ENCODE results near the gene CPT1A.

Gene CPT1A

DNA sequence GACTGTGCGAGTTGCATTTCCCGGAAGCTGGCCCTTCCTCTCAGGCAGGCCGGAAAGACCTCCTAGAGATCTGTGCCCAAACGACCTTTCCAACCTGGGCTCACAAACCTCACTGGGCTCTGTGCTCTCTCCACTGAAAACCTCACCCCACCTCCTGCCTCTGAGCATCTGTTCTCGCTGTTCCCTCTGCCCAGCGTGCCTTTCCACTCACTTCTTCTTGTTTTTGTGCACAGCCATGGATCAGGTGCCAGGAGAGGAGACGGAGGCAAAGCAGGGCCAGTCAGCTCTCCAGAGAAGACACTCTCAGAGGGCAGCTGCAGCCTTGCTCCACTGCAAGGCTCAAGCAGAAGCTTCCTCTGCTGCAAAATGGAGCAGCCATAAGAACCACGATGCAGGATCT, 10.9 kb upstream of the CPT1A start:
- no peak for DNase-seq

- DNase-seq = no peak
Observed at GRCh38 chr11:68848429-68848828, 6.7 kb upstream of the CPT1A start.

DNA sequence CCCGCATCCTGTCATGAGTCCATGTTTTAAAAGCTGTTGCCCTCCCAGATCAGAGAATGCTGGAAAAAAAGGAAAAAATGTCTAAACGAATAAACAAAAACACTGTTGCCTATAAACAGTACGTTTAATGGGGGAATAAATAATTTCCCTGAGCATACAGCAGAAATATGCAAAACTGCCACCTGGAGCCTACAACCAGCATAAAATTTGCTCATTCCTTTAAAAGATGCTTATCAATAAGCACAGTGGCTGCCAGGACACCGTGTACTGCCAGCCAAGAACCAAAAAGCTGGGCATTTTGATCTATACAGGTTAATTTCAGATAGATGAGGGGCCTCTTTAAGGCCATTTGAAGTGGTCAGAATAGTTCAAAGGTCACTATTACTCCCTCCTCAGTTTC, 5.7 kb upstream of the CPT1A start:
- DNase-seq = no peak

DNA sequence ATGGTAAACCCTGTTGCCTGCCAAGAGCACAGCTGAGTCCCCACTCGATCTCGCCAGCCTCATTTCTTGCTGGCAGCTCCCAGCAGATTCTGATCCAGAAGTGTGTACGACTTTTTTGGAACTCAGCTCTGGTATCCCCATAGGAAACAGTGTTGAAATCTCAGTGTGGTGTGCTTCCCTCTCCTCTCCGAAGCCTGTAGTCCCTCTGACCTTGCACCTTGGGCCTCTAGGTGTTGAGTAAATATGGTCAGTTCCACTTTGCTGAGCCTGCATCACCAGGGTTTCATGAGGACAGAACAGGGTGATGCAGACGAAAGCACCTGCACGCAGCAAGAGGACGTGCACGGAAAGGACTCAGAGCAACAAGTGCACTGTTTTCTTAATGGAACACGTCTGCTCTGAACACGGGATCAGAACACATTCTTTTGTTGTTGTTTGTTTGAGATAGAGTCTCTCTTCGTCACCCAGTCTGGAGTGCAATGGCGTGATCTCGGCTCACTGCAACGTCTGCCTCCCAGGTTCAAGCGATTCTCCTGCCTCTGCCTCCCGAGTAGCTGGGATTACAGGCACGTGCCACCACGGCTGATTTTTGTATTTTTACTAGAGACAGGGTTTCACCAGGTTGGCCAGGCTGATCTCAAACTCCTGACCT, 3.8 kb upstream of the CPT1A start:
- no peak for DNase-seq

DNA sequence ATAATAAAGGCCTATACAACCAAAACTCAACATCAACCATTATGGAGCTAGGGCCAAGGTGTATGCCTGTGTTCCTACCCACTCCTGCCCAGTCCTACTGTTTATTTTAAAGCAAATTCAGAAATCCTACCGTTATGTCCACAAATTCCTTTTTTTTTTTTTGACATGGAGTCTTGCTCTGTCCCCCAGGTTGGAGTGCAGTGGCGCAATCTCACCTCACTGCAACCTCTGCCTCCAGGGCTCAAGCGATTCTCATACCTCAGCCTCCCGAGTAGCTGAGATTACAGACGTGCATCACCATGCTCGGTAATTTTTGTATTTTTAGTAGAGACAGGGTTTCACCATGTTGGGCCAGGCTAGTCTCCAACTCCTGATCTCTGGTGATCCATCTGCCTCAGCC, 3.1 kb upstream of the CPT1A start:
- DNase-seq = no peak

- DNase-seq = no peak
Observed at GRCh38 chr11:68844376-68844775, 2.7 kb upstream of the CPT1A start.

- DNase-seq = no peak
Observed at GRCh38 chr11:68843703-68844312, 2.1 kb upstream of the CPT1A start.

DNA sequence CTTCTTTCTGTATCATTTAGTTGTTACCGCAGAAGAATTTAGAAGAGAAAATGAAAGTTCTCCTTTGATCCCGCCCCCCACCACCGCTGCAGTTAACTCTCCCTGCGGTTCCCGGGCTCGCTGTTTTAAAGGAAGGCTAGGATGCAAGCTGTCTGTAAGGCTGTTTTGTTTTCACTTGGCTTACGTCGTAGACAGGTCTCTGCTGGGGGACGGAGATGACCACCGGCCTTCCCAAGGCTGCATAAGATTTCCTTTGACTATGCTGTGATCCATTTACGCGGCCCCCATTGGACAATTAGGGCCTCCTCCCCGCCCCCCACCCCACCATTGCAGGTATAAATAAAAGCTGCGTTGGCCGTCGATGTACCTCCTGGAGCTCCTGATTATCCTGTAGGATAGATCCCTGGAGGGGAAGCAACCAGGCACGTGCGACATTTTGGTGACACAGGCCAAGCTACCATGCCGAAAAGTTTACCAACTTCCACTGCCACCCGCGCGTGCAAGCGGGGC, 1.4 kb upstream of the CPT1A start:
- DNase-seq = no peak

DNA sequence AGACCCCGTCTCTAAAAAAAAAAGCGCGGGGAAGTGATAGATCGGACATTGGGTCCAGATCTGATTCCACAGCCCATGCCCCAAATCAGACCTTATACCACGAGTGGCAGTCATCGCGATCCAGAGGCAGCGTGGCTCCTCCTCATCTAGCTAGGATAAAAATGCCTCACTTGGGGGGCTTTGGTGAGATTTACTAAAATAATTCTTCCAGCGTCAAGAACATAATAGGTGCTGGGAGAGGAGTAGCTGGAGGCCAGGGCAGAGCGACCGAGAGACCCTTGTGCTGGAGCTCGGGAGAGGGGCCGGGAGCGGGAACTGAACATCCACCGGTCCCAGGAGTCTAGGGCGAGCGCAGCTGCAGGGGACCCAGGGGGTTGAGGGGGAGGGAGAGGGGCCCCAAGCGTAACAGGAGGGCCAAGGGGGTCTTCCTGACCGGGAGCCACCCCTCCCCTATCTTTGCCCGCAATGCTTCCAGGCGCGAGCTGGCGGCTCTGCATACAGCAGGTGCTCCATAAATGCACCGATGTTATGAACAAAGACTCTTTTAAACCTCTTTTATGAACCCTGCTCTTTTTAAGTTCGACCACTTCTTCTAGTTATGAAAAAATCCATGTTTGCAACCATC, 823 bp upstream of the CPT1A start:
- DNase-seq = no peak

GRCh38 chr11:68840661-68841653, 759 bp downstream of the CPT1A start:
- no peak for DNase-seq

DNA sequence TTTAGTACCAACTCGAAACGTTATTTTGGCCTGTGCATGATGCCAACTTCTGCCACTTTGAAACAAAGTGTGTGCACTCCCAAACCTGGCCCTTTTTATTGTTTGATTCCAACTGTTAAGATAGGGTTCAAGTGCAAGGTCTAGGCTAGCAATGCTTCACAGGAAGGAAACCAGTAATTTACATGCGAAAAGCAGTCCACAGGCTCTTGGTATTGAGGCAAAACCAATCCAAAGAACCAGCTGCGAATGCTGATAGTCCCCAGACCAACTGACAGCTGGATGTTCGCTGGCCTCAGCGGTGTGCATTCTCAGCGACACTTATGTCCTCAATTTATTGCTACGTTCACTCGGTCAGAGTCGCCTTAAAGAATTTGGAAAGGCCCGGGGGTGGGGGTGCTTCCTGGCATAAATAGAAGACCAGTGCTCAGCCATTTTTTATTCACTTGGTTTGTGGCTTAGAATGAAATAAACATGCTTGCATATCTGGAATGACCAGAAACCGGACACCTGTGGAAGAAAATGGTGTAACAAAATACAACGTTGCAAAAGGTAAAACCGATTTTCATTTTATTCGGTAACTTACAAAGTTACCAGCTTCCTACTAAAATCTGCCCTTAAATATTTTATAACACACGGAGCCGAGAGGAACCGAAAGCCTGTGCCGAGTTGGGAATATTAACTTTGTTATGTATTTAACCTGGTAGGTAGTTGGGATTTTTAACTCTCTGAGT, 1.6 kb downstream of the CPT1A start:
- DNase-seq = no peak

DNA sequence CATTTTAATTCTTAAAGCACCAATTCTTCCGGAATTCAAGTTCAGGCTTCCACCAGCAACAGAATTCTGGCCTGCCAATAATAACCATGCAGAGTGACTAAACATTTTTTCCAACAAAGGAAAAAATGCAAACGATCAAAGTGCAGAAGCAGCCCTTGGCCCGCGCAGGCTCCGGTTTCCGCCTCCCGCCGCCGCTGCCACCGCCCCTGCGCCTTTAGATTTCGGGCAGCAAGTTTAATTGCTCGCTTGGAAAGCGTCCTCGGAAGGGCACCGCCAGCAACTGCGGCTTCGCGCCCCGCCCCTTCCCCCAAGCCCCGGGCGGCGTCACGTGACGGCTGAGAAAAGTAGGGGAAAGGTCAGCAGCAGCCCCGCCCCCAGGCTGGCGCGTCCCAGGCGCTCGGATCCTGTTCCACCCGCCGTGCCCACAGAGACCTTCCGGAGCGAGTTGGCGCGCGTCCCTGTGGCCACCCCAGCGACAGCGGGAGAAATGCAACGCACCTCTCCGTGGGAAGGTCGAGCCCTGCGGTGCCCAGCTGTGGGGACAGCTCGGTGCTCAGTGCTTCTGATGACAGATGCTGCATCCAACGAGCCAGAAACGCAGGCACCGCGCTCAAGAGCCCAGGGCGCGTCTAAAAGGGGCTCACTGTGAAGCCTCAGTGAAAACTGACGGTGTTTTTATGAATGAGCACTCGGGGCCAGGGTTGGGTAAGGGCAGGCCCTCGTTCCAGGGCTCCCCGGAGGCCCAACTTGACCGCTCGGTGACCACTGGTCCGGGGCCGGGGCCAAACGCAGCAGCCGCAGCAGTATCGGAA, 2.5 kb downstream of the CPT1A start:
- no peak for DNase-seq

DNA sequence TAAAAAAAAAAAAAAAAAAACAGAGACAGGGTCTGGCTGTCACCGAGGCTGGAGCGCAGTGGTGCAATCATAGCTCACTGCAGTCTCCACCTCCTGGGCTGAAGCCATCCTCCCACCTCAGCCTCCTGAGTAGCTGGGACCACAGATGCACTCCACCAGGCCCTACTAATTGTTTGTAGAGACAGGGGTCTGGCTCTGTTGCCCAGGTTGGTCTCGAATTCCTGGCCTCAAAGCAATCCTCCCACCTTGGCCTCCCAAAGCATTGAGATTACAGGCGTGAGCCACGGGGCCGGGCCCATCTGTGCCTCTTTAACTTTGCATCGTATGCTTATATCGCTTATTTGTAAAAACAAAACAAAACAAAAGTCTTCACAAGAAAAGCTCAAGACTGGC, 3.1 kb downstream of the CPT1A start:
- DNase-seq = no peak

DNA sequence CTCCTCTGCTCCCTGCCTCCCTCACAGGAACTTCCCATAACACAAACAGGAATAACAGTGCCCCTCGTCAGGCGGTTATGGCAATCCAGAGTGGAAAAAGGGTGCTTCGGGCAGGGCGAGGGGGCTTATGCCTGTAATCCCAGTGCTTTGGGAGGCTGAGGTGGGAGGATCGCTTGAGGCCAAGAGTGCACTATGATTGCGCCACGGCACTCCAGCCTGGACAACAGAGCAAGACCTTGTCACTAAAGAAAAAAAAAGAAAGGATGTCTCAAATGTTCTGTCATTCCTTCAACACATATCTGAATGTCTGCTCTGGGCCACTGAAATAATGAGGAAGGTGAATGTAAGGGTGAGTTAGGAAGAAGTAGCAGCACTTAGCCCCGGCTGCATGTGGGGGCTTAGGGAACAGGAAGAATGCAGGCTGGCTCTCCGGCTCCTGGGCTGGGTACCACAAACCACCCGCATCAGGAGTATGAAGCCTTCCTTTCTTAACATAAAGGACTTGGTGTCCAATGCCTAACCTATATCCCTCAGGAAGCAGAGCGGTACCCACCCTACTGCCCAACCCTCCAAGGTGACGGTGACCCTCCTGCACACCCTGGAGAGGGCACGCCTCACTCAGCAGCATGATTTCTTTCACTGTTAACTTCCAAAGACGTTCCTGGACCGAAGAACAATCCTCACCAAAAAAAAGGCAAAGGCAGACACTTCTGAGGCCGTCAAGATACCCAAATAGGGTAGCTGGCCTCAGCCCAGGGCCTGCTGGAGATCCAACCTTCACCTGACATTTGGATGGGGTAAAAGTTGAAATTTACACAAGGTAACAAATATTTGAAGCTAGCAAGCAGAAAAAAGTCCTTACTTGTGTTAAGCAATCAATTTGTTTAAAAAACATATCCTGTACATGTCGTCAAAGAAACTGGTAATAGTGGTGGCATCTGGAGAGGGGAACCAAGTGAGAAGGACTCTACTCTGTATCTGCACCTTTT, 3.8 kb downstream of the CPT1A start:
- no peak for DNase-seq

DNA sequence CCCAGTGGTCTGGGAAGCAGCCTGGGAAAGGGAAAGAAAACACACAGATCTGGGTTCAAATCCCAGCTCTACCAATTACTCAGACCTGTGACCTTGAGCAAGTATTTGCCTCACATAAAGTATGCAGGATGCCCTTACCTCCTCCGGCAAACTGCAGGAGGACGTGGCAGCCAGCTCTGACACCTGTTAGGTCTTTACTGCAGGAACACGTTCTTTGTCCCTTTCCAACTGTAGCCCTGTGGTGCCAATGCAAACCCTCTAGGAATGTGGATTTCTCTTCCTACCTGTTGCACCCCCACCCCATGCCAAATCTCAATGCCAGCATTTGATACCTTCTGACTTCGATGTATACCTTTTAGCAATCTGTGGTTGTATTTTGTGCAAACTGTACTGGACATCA, 6.0 kb downstream of the CPT1A start:
- no peak for DNase-seq

DNA sequence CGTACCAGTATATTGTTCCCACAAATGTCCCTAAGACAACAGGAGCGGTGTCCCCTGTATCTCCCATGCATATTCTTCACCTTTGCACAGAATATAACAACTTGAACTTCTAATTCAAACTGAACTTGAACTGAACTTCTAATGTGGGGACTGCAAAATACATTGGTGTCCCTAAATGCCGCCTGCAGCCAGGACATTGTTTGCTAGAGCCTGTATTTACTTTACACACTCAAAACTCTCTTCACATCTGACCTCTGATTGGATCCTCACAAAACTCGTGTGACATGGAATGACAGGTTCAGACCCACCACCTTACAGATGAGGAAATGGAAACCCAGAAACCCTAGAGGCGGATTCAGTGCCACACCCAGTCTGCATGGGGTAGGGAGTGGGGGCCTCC, 6.4 kb downstream of the CPT1A start:
- no peak for DNase-seq

DNA sequence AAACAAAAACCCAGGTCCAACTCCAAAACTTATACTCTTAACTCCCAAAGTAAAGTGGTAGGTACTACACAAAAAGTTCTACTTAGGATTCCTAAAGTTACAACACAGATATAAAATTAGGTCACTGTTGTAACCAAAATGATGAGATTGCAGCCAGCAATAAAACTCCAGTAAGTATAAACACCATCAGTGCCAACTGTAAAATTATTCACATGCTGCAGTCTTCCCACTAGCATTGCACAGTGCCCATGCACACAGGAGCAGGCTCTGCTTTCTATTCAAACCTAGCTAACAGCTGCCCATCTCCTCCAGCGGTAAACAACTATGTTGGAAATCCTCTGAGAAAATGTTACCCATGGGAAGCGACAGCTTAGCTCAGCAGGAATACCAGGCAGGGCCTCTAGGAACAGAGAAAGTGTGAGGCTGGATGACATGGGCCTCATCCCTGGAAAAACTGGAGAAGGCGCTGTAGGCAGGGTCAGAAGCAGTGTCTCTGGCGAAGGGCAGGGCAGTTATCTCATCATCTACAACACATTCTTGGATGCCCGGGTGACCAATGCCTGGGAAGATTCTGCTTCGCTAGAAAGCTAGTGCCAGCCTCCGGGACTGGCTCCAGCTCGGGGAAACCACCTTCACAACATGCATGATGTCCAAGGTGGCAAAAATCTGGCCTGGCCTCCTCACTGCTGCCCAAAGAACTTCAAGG, 9.1 kb downstream of the CPT1A start:
- no peak for DNase-seq

- DNase-seq = no peak
Observed at GRCh38 chr11:68831124-68831523, 10.6 kb downstream of the CPT1A start.

GRCh38 chr11:68829581-68829980, 12.1 kb downstream of the CPT1A start:
- DNase-seq = no peak

GRCh38 chr11:68828957-68829356, 12.8 kb downstream of the CPT1A start:
- DNase-seq = no peak

Measured in NCI-H187 treated with DMSO at 0.1 percent for 48 hours (cell line).